ENCODE results near the gene AKT3.
"Not testable (repeated sequence)": the region's sequence is repeated elsewhere in the genome, so short reads cannot be mapped to it uniquely, and the experiment has no call there.

The AKT3 gene

GRCh38 chr1:243657793-243658192 lies 192.2 kb downstream of the AKT3 start:
- intact Hi-C loops (cut with DNase I; ENCODE audit: low total_unique reads), result no loop called here

GRCh38 chr1:243649530-243649929 lies 200.5 kb downstream of the AKT3 start:
- H3K9me3 ChIP-seq, result peaks cover 0 to 15% (median 0%) of the 10 kb centered on the region in 3 donors
- H3K4me1 ChIP-seq; H3K4me3 ChIP-seq; H3K27ac ChIP-seq; H3K27me3 ChIP-seq; DNase-seq; intact Hi-C loops (cut with DNase I; ENCODE audit: low total_unique reads): not testable (repeated sequence)
- H3K36me3 ChIP-seq, result peaks cover 18 to 36% (median 31%) of the 10 kb centered on the region in 3 donors

More at GRCh38 chr1:243657793-243658192, 192.2 kb downstream of the AKT3 start:
- Histone ChIP-seq H3K4me1 (no peaks in the 10 kb centered on the region), H3K9me3 (peaks cover 0 to 3% (median 0%) of the 10 kb centered on the region in 3 donors), H3K36me3 (peaks cover 8 to 23% (median 13%) of the 10 kb centered on the region in 3 donors), H3K27me3 (no peaks in the 10 kb centered on the region), H3K27ac (no peak overlapping the region), H3K4me3 (no peak overlapping the region)
- DNase-seq, result no peak
- TF ChIP-seq CTCF (IDR thresholded peaks at IDR 0.05), result no peak

- TF ChIP-seq CTCF (IDR thresholded peaks at IDR 0.05), result no peak
- no peak overlapping the region for H3K4me3 ChIP-seq
- intact Hi-C loops (cut with DNase I; ENCODE audit: low total_unique reads), result no loop called here
- H3K9me3 ChIP-seq, result peaks cover 0 to 15% (median 0%) of the 10 kb centered on the region in 3 donors
- DNase-seq, result no peak
- peaks cover 18 to 37% (median 35%) of the 10 kb centered on the region in 3 donors for H3K36me3 ChIP-seq
- H3K27ac ChIP-seq, result no peak overlapping the region
- no peaks in the 10 kb centered on the region for H3K27me3 ChIP-seq
- no peaks in the 10 kb centered on the region for H3K4me1 ChIP-seq
Observed at GRCh38 chr1:243646841-243647240, 203.2 kb downstream of the AKT3 start.

GRCh38 chr1:243645281-243645680 lies 204.8 kb downstream of the AKT3 start:
- intact Hi-C loops (cut with DNase I; ENCODE audit: low total_unique reads), result no loop called here
- H3K4me1 ChIP-seq, result no peaks in the 10 kb centered on the region
- DNase-seq, result no peak
- no peak overlapping the region for H3K4me3 ChIP-seq
- H3K27ac ChIP-seq, result no peak overlapping the region
- TF ChIP-seq CTCF (IDR thresholded peaks at IDR 0.05), result no peak
- peaks cover 0 to 15% (median 0%) of the 10 kb centered on the region in 3 donors for H3K9me3 ChIP-seq
- H3K36me3 ChIP-seq, result peaks cover 18 to 36% (median 25%) of the 10 kb centered on the region in 3 donors
- H3K27me3 ChIP-seq, result no peaks in the 10 kb centered on the region

- DNase-seq, result no peak
- intact Hi-C loops (cut with DNase I; ENCODE audit: low total_unique reads), result no loop called here
Observed at GRCh38 chr1:243642936-243643335, 207.1 kb downstream of the AKT3 start.

More at GRCh38 chr1:243642936-243643335, 207.1 kb downstream of the AKT3 start:
- H3K4me1 ChIP-seq, result peaks cover 0 to 5% (median 0%) of the 10 kb centered on the region in 4 donors
- H3K27ac ChIP-seq, result no peak overlapping the region
- TF ChIP-seq CTCF (IDR thresholded peaks at IDR 0.05), result no peak
- no peaks in the 10 kb centered on the region for H3K27me3 ChIP-seq
- H3K36me3 ChIP-seq, result peaks cover 27 to 37% (median 34%) of the 10 kb centered on the region in 3 donors
- no peak overlapping the region for H3K4me3 ChIP-seq
- H3K9me3 ChIP-seq, result peaks cover 4 to 26% (median 8%) of the 10 kb centered on the region in 3 donors

Data from tibial artery (tissue), 4 donors.